Measurements from ENCODE around the gene SPTB.
A peak's percentile ranks its signal among the peaks of the same experiment; 100 is the strongest.

SPTB gene

GRCh38 chr14:64878837-64879634, 671 bp downstream of the SPTB start:
- Histone ChIP-seq H3K27me3 (ENCODE audit: control insufficient read depth, insufficient read depth, low read length) (no peaks in the 10 kb centered on the region), H3K4me1 (peaks cover 16% of the 10 kb centered on the region), H3K36me3 (ENCODE audit: control insufficient read depth, insufficient read depth, low read length) (no peaks in the 10 kb centered on the region), H3K9me3 (ENCODE audit: control insufficient read depth, low read length) (no peaks in the 10 kb centered on the region), H2AFZ (peak overlapping the region; percentile 99), H3K9ac (peak overlapping the region; percentile 31), H3K79me2 (no peaks in the 10 kb centered on the region), H3K4me3 (ENCODE audit: low read depth, low read length) (peak overlapping the region; percentile 76), H3K4me2 (ENCODE audit: low read length) (peak overlapping the region; percentile 93), H3K27ac (peak overlapping the region; percentile 85)
- TF ChIP-seq CTCF (IDR thresholded peaks at IDR 0.05): peak; percentile 6

GRCh38 chr14:64877846-64878245, 1.9 kb downstream of the SPTB start:
- Histone ChIP-seq H2AFZ (no peak overlapping the region), H3K27ac (no peak overlapping the region), H3K4me2 (ENCODE audit: low read length) (no peak overlapping the region), H3K36me3 (ENCODE audit: control insufficient read depth, insufficient read depth, low read length) (no peaks in the 10 kb centered on the region), H3K4me1 (peaks cover 26% of the 10 kb centered on the region), H3K4me3 (ENCODE audit: low read depth, low read length) (no peak overlapping the region), H3K79me2 (no peaks in the 10 kb centered on the region), H3K9ac (no peak overlapping the region), H3K9me3 (ENCODE audit: control insufficient read depth, low read length) (no peaks in the 10 kb centered on the region), H3K27me3 (ENCODE audit: control insufficient read depth, insufficient read depth, low read length) (no peaks in the 10 kb centered on the region)
- TF ChIP-seq CTCF (IDR thresholded peaks at IDR 0.05): no peak

GRCh38 chr14:64875350-64875749, 4.4 kb downstream of the SPTB start:
- H2AFZ ChIP-seq: no peak overlapping the region
- no peaks in the 10 kb centered on the region for H3K27me3 ChIP-seq (ENCODE audit: control insufficient read depth, insufficient read depth, low read length)
- H3K9ac ChIP-seq: no peak overlapping the region
- no peak overlapping the region for H3K27ac ChIP-seq
- TF ChIP-seq CTCF (IDR thresholded peaks at IDR 0.05): no peak
- no peaks in the 10 kb centered on the region for H3K36me3 ChIP-seq (ENCODE audit: control insufficient read depth, insufficient read depth, low read length)
- no peaks in the 10 kb centered on the region for H3K9me3 ChIP-seq (ENCODE audit: control insufficient read depth, low read length)
- H3K4me1 ChIP-seq: peaks cover 26% of the 10 kb centered on the region
- H3K4me3 ChIP-seq (ENCODE audit: low read depth, low read length): no peak overlapping the region
- H3K79me2 ChIP-seq: peaks cover 5% of the 10 kb centered on the region
- no peak overlapping the region for H3K4me2 ChIP-seq (ENCODE audit: low read length)

- no peaks in the 10 kb centered on the region for H3K36me3 ChIP-seq (ENCODE audit: control insufficient read depth, insufficient read depth, low read length)
- peak overlapping the region; percentile 60 for H3K27ac ChIP-seq
- H3K27me3 ChIP-seq (ENCODE audit: control insufficient read depth, insufficient read depth, low read length): no peaks in the 10 kb centered on the region
- TF ChIP-seq CTCF (IDR thresholded peaks at IDR 0.05): no peak
- no peak overlapping the region for H3K4me2 ChIP-seq (ENCODE audit: low read length)
- H3K4me3 ChIP-seq (ENCODE audit: low read depth, low read length): no peak overlapping the region
- peaks cover 24% of the 10 kb centered on the region for H3K4me1 ChIP-seq
- H3K9me3 ChIP-seq (ENCODE audit: control insufficient read depth, low read length): no peaks in the 10 kb centered on the region
- H3K79me2 ChIP-seq: peaks cover 5% of the 10 kb centered on the region
- H2AFZ ChIP-seq: no peak overlapping the region
- H3K9ac ChIP-seq: no peak overlapping the region
Measured at GRCh38 chr14:64873506-64874219, 6.0 kb downstream of the SPTB start.

Data from parathyroid adenoma (tissue), 2 donors.